Measurements from ENCODE around the gene CTCFL. TPM values are rescaled to one million over a fixed set of nuclear protein-coding genes. Genes with fewer than 3 reads are reported as not detected.

The CTCFL gene
- total and polyA plus RNA-seq, 2 of the 13 experiments (the other 11 are each of a cell fraction or from before 2014, with no cell fraction given): 0.04 TPM; not detected in 1

GRCh38 chr20:57540890-57541580 is 16.1 kb upstream of the CTCFL start:
- peak; percentile 24 for ATAC-seq
- intact Hi-C loops (cut with micrococcal nuclease; ENCODE audit: unreplicated experiment): no loop called here
- Histone ChIP-seq H2AFZ (ENCODE audit: low read length) (no peak overlapping the region), H4K20me1 (ENCODE audit: insufficient read depth, low read length) (no peaks in the 10 kb centered on the region), H3K27ac (ENCODE audit: extremely low read length, insufficient read depth, low read length) (no peak overlapping the region), H3K4me2 (ENCODE audit: low read depth, low read length) (no peak overlapping the region), H3K4me1 (ENCODE audit: insufficient read depth, low read length) (peaks cover 32% of the 10 kb centered on the region), H3K36me3 (replicated peaks in 1 of 2; ENCODE audit: control insufficient read depth in 1 of 2, insufficient read depth in 2 of 2, low read length in 2 of 2) (no peaks in the 10 kb centered on the region), H3K79me2 (ENCODE audit: insufficient read depth, low read length) (no peaks in the 10 kb centered on the region), H3K27me3 (ENCODE audit: control insufficient read depth in 1 of 2, insufficient read depth in 2 of 2, low read length in 2 of 2) (peaks cover 1 to 51% of the 10 kb centered on the region in 2 experiments; a peak in 2 of 5 replicates), H3K9ac (ENCODE audit: insufficient read depth, low read depth, low read length) (no peak overlapping the region), H3K4me3 (replicated peaks in 1 of 3; ENCODE audit: insufficient read depth in 1 of 3, low read depth in 2 of 3, low read length in 3 of 3) (no peak overlapping the region), H3K9me3 (ENCODE audit: low read length) (no peaks in the 10 kb centered on the region)
- DNase-seq (ENCODE audit: low spot score): no peak
- BruUV-seq (replicated peaks): no TSS peak
- FAIRE-seq: no peak
- ChIA-PET CTCF (ENCODE audit: low intra/inter-chr PET ratio, low total read pairs) (no interaction called here), POLR2A (interaction anchor here (1.0 kb wide), 1 partner anchor 19 kb away, joined by 3 read pairs; the partner anchor contains the start of gene PCK1)
- 20% methylated on average over 17 of the region's 17 CpGs for WGBS (ENCODE audit: low lambda C conversion rate)
- in situ Hi-C loops (cut with HindIII; ENCODE audit: extremely low pct_ligation_motif_present, low pct_unique_long_range_greater_than_20kb): no loop called here
- TF ChIP-seq TEAD3 (CRISPR knock-in tag; optimal IDR thresholded peaks at IDR 0.05; ENCODE audit: borderline replicate concordance) (peak; percentile 19), HIC2 (CRISPR knock-in tag; IDR thresholded peaks at IDR 0.05; ENCODE audit: low read depth) (peak; percentile 60; the same call in 1 of the 2 replicates), BRCA1 (CRISPR knock-in tag; IDR thresholded peaks at IDR 0.05) (no peak), ZNF687 (CRISPR knock-in tag; IDR thresholded peaks at IDR 0.05) (peak; percentile 30; the same call in 1 of the 2 replicates), ZNF501 (CRISPR knock-in tag; IDR thresholded peaks at IDR 0.05) (peak; percentile 75), MAX (IDR thresholded peaks at IDR 0.05) (peak; percentile 53; the same call in 1 of the 2 replicates), CAMTA2 (CRISPR knock-in tag; IDR thresholded peaks at IDR 0.05; ENCODE audit: borderline replicate concordance) (no peak), HNF1B (CRISPR knock-in tag; IDR thresholded peaks at IDR 0.05) (no peak), SALL1 (CRISPR knock-in tag; IDR thresholded peaks at IDR 0.05) (peak; percentile 11; the same call in 1 of the 2 replicates)
